ENCODE measurements around the gene WNT5B. TPM values are rescaled to one million over a fixed set of nuclear protein-coding genes. Genes with fewer than 3 reads are reported as not detected.
"Not testable (repeated sequence)": the region's sequence is repeated elsewhere in the genome, so short reads cannot be mapped to it uniquely, and the experiment has no call there.

WNT5B gene
- total RNA-seq, 1 donor from 2014 or later: 0.75 TPM

- intact Hi-C loops (cut with micrococcal nuclease): loop anchor here (10.0 kb wide), 1 partner anchor 391 kb away; no protein-coding TSS in a partner anchor
Measured at GRCh38 chr12:1595690-1596347, 33.2 kb upstream of the WNT5B start.

GRCh38 chr12:1598757-1599156, 30.3 kb upstream of the WNT5B start:
- intact Hi-C loops (cut with micrococcal nuclease): loop anchor here (10.0 kb wide), 1 partner anchor 394 kb away; no protein-coding TSS in a partner anchor

GRCh38 chr12:1602706-1603105, 26.3 kb upstream of the WNT5B start:
- intact Hi-C loops (cut with micrococcal nuclease): not testable (repeated sequence)

- intact Hi-C loops (cut with micrococcal nuclease): no loop called here
Measured at GRCh38 chr12:1603269-1603993, 25.6 kb upstream of the WNT5B start.

GRCh38 chr12:1604464-1604863, 24.6 kb upstream of the WNT5B start:
- intact Hi-C loops (cut with micrococcal nuclease): no loop called here

- intact Hi-C loops (cut with micrococcal nuclease): loop anchor here (1.0 kb wide), 1 partner anchor 487 kb away; no protein-coding TSS in a partner anchor
Measured at GRCh38 chr12:1605129-1606020, 23.7 kb upstream of the WNT5B start.

- intact Hi-C loops (cut with micrococcal nuclease): no loop called here
Measured at GRCh38 chr12:1606021-1606622, 22.9 kb upstream of the WNT5B start.

- intact Hi-C loops (cut with micrococcal nuclease): no loop called here
Measured at GRCh38 chr12:1607940-1608712, 20.9 kb upstream of the WNT5B start.

- intact Hi-C loops (cut with micrococcal nuclease): no loop called here
Measured at GRCh38 chr12:1608713-1609119, 20.3 kb upstream of the WNT5B start.

- intact Hi-C loops (cut with micrococcal nuclease): no loop called here
Measured at GRCh38 chr12:1610072-1610643, 18.9 kb upstream of the WNT5B start.

- intact Hi-C loops (cut with micrococcal nuclease): no loop called here
Measured at GRCh38 chr12:1611803-1612572, 17.0 kb upstream of the WNT5B start.

GRCh38 chr12:1613860-1614259, 15.2 kb upstream of the WNT5B start:
- intact Hi-C loops (cut with micrococcal nuclease): no loop called here

- intact Hi-C loops (cut with micrococcal nuclease): no loop called here
Measured at GRCh38 chr12:1614360-1614759, 14.7 kb upstream of the WNT5B start.

- intact Hi-C loops (cut with micrococcal nuclease): no loop called here
Measured at GRCh38 chr12:1616233-1617066, 12.6 kb upstream of the WNT5B start.

GRCh38 chr12:1618489-1618888, 10.5 kb upstream of the WNT5B start:
- intact Hi-C loops (cut with micrococcal nuclease): no loop called here

- intact Hi-C loops (cut with micrococcal nuclease): no loop called here
Measured at GRCh38 chr12:1619159-1619558, 9.9 kb upstream of the WNT5B start.

- intact Hi-C loops (cut with micrococcal nuclease): no loop called here
Measured at GRCh38 chr12:1619587-1619986, 9.4 kb upstream of the WNT5B start.

GRCh38 chr12:1620092-1620491, 8.9 kb upstream of the WNT5B start:
- intact Hi-C loops (cut with micrococcal nuclease): no loop called here

GRCh38 chr12:1622406-1622805, 6.6 kb upstream of the WNT5B start:
- intact Hi-C loops (cut with micrococcal nuclease): no loop called here

Measured in T-helper 2 cell treated with Interferon-gamma antibody and Interleukin-4, amounts not matched to agents 100 ng/mL and 5 ng/mL, for 36 hours (primary cell).